ENCODE results near the gene SKI. TPM values are rescaled to one million over a fixed set of nuclear protein-coding genes. Genes with fewer than 3 reads are reported as not detected.

The SKI gene
- total and polyA plus RNA-seq, 2 experiments from 2014 or later, result 9.3 to 66.8 TPM

DNA sequence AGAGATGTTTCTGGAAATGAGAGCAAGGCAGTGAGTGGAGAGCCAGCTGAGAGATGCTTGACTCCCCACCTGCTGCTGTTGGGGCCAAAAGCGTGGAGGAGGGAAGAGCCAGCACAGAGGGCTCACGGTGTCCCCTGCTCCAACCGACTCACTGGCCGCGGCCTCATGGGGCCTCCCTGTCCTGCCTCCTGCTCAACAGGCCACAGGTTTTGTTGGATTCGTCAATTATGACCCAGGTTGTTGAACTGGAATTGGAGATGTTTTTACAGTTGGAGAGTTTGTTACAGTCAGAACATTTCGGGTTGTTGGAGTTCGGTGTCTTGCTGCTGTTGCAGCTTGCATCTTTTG is 21.4 kb downstream of the SKI start:
- no peak overlapping the region; the same call in 1 of the 2 replicates for H3K4me3 ChIP-seq
- peak overlapping the region; percentile 26; the same call in 1 of the 3 replicates for H3K4me3 Mint-ChIP-seq

More for the DNA sequence above, 21.4 kb downstream of the SKI start:
- H2AFZ ChIP-seq, result no peak overlapping the region
- H3K4me1 Mint-ChIP-seq, result peaks cover 68% of the 10 kb centered on the region
- H3K79me2 ChIP-seq (replicated peaks; ENCODE audit: insufficient read depth), result peaks cover 94% of the 10 kb centered on the region
- H3K36me3 ChIP-seq (ENCODE audit: insufficient read depth), result no peaks in the 10 kb centered on the region
- peaks cover 14% of the 10 kb centered on the region for H4K20me1 ChIP-seq (replicated peaks; ENCODE audit: insufficient read depth)
- peak overlapping the region; percentile 59; the same call in 1 of the 2 replicates for H3K27ac ChIP-seq (ENCODE audit: low read depth)
- H3K4me1 ChIP-seq (ENCODE audit: insufficient read depth), result peaks cover 43% of the 10 kb centered on the region
- no peak for TF ChIP-seq ZNF114 (CRISPR knock-in tag; IDR thresholded peaks at IDR 0.05)
- TF ChIP-seq, protein P1, sequence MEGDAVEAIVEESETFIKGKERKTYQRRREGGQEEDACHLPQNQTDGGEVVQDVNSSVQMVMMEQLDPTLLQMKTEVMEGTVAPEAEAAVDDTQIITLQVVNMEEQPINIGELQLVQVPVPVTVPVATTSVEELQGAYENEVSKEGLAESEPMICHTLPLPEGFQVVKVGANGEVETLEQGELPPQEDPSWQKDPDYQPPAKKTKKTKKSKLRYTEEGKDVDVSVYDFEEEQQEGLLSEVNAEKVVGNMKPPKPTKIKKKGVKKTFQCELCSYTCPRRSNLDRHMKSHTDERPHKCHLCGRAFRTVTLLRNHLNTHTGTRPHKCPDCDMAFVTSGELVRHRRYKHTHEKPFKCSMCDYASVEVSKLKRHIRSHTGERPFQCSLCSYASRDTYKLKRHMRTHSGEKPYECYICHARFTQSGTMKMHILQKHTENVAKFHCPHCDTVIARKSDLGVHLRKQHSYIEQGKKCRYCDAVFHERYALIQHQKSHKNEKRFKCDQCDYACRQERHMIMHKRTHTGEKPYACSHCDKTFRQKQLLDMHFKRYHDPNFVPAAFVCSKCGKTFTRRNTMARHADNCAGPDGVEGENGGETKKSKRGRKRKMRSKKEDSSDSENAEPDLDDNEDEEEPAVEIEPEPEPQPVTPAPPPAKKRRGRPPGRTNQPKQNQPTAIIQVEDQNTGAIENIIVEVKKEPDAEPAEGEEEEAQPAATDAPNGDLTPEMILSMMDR (conservative IDR thresholded peaks at IDR 0.05; ENCODE audit: low read depth in 2 of 2), result no peak
- no peak for TF ChIP-seq EZH2phosphoT487 (IDR thresholded peaks at IDR 0.05; ENCODE audit: unreplicated experiment)
- no peak for TF ChIP-seq ZNF331 (CRISPR knock-in tag; IDR thresholded peaks at IDR 0.05; ENCODE audit: low read depth)
- TF ChIP-seq, protein P2, sequence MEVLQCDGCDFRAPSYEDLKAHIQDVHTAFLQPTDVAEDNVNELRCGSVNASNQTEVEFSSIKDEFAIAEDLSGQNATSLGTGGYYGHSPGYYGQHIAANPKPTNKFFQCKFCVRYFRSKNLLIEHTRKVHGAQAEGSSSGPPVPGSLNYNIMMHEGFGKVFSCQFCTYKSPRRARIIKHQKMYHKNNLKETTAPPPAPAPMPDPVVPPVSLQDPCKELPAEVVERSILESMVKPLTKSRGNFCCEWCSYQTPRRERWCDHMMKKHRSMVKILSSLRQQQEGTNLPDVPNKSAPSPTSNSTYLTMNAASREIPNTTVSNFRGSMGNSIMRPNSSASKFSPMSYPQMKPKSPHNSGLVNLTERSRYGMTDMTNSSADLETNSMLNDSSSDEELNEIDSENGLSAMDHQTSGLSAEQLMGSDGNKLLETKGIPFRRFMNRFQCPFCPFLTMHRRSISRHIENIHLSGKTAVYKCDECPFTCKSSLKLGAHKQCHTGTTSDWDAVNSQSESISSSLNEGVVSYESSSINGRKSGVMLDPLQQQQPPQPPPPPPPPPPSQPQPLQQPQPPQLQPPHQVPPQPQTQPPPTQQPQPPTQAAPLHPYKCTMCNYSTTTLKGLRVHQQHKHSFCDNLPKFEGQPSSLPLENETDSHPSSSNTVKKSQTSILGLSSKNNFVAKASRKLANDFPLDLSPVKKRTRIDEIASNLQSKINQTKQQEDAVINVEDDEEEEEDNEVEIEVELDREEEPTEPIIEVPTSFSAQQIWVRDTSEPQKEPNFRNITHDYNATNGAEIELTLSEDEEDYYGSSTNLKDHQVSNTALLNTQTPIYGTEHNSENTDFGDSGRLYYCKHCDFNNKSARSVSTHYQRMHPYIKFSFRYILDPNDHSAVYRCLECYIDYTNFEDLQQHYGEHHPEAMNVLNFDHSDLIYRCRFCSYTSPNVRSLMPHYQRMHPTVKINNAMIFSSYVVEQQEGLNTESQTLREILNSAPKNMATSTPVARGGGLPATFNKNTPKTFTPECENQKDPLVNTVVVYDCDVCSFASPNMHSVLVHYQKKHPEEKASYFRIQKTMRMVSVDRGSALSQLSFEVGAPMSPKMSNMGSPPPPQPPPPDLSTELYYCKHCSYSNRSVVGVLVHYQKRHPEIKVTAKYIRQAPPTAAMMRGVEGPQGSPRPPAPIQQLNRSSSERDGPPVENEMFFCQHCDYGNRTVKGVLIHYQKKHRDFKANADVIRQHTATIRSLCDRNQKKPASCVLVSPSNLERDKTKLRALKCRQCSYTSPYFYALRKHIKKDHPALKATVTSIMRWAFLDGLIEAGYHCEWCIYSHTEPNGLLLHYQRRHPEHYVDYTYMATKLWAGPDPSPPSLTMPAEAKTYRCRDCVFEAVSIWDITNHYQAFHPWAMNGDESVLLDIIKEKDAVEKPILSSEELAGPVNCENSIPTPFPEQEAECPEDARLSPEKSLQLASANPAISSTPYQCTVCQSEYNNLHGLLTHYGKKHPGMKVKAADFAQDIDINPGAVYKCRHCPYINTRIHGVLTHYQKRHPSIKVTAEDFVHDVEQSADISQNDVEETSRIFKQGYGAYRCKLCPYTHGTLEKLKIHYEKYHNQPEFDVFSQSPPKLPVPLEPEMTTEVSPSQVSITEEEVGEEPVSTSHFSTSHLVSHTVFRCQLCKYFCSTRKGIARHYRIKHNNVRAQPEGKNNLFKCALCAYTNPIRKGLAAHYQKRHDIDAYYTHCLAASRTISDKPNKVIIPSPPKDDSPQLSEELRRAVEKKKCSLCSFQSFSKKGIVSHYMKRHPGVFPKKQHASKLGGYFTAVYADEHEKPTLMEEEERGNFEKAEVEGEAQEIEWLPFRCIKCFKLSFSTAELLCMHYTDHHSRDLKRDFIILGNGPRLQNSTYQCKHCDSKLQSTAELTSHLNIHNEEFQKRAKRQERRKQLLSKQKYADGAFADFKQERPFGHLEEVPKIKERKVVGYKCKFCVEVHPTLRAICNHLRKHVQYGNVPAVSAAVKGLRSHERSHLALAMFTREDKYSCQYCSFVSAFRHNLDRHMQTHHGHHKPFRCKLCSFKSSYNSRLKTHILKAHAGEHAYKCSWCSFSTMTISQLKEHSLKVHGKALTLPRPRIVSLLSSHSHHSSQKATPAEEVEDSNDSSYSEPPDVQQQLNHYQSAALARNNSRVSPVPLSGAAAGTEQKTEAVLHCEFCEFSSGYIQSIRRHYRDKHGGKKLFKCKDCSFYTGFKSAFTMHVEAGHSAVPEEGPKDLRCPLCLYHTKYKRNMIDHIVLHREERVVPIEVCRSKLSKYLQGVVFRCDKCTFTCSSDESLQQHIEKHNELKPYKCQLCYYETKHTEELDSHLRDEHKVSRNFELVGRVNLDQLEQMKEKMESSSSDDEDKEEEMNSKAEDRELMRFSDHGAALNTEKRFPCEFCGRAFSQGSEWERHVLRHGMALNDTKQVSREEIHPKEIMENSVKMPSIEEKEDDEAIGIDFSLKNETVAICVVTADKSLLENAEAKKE (CRISPR knock-in tag; IDR thresholded peaks at IDR 0.05), result no peak
- TF ChIP-seq, protein P3, sequence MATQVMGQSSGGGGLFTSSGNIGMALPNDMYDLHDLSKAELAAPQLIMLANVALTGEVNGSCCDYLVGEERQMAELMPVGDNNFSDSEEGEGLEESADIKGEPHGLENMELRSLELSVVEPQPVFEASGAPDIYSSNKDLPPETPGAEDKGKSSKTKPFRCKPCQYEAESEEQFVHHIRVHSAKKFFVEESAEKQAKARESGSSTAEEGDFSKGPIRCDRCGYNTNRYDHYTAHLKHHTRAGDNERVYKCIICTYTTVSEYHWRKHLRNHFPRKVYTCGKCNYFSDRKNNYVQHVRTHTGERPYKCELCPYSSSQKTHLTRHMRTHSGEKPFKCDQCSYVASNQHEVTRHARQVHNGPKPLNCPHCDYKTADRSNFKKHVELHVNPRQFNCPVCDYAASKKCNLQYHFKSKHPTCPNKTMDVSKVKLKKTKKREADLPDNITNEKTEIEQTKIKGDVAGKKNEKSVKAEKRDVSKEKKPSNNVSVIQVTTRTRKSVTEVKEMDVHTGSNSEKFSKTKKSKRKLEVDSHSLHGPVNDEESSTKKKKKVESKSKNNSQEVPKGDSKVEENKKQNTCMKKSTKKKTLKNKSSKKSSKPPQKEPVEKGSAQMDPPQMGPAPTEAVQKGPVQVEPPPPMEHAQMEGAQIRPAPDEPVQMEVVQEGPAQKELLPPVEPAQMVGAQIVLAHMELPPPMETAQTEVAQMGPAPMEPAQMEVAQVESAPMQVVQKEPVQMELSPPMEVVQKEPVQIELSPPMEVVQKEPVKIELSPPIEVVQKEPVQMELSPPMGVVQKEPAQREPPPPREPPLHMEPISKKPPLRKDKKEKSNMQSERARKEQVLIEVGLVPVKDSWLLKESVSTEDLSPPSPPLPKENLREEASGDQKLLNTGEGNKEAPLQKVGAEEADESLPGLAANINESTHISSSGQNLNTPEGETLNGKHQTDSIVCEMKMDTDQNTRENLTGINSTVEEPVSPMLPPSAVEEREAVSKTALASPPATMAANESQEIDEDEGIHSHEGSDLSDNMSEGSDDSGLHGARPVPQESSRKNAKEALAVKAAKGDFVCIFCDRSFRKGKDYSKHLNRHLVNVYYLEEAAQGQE (IDR thresholded peaks at IDR 0.05; ENCODE audit: unreplicated experiment), result no peak
- TF ChIP-seq, protein P4, sequence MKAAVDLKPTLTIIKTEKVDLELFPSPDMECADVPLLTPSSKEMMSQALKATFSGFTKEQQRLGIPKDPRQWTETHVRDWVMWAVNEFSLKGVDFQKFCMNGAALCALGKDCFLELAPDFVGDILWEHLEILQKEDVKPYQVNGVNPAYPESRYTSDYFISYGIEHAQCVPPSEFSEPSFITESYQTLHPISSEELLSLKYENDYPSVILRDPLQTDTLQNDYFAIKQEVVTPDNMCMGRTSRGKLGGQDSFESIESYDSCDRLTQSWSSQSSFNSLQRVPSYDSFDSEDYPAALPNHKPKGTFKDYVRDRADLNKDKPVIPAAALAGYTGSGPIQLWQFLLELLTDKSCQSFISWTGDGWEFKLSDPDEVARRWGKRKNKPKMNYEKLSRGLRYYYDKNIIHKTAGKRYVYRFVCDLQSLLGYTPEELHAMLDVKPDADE (IDR thresholded peaks at IDR 0.05), result no peak
- TF ChIP-seq NANOG (IDR thresholded peaks at IDR 0.05; ENCODE audit: borderline replicate concordance), result no peak
- TF ChIP-seq STAT1 (IDR thresholded peaks at IDR 0.05; ENCODE audit: unreplicated experiment), result no peak
- no peak for TF ChIP-seq JUNB (IDR thresholded peaks at IDR 0.05; ENCODE audit: unreplicated experiment)
- TF ChIP-seq CREB1 (CRISPR knock-in tag; IDR thresholded peaks at IDR 0.05; ENCODE audit: low read depth), result no peak
- TF ChIP-seq POLR2AphosphoS5 (IDR thresholded peaks at IDR 0.05; ENCODE audit: low read depth), result no peak
- TF ChIP-seq EZH2 (IDR thresholded peaks at IDR 0.05; ENCODE audit: low read depth, unreplicated experiment), result no peak
- DNase-seq (ENCODE audit: low spot score) (no peak), ATAC-seq (no peak)
- no peaks in the 10 kb centered on the region for H3K9me2 ChIP-seq (ENCODE audit: insufficient read depth)
- H3K4me2 ChIP-seq, result peak overlapping the region; percentile 71
- peaks cover 26% of the 10 kb centered on the region for H3K36me3 Mint-ChIP-seq (ENCODE audit: low read depth)
- H3K27me3 ChIP-seq (ENCODE audit: insufficient read depth), result no peaks in the 10 kb centered on the region
- peaks cover 27% of the 10 kb centered on the region for H3K27me3 Mint-ChIP-seq (ENCODE audit: insufficient read depth, low read depth, poor library complexity)
- H3F3A ChIP-seq (replicated peaks; ENCODE audit: low read depth), result peaks cover 22% of the 10 kb centered on the region; the same call in 1 of the 2 replicates
- H3K27ac Mint-ChIP-seq, result peak overlapping the region; percentile 83
- no peaks in the 10 kb centered on the region for H3K9me3 Mint-ChIP-seq

Measured in GM23338 (cell line).